GM12878 (cell line): ENCODE data around the gene ACD. TPM values are rescaled to one million over a fixed set of nuclear protein-coding genes. Genes with fewer than 3 reads are reported as not detected.

Experiments used
- ATAC-seq: fragments of 200-7000 bp; cut with Tn5 transposase; 3 replicates; pipeline ENCODE4 v1.9.1; 2020; ENCODE audit warnings: mild to moderate bottlenecking, moderate library complexity
- BruUV-seq: library from RNA; stranded (reverse); fragments of 400-500 nt; replicated peaks from 2 replicates; lab custom pipeline; 2021; lab: Mats Ljungman, UMichigan
- CTCF ChIA-PET: fragments of 300-600 bp; sonication (Branson Sonifier 250); formaldehyde crosslinking; extraction: SDS; loops from one replicate; lab custom pipeline; 2021; ENCODE audit warnings: inconsistent platforms; lab: Yijun Ruan, JAX
- POLR2A ChIA-PET: fragments of 350-600 bp; formaldehyde crosslinking; extraction: SDS; loops from one replicate; lab custom pipeline; 2021; ENCODE audit warnings: inconsistent platforms; lab: Charles Lee
- RAD21 ChIA-PET: fragments of 300-600 bp; sonication (Branson Sonifier 250); formaldehyde crosslinking; loops from one replicate; lab custom pipeline; 2023; ENCODE audit warnings: antibody characterized with exemption; ENCODE audit not compliant: unreplicated experiment; lab: Charles Lee
- SMC1A ChIA-PET: fragments of 300-600 bp; sonication (Branson Sonifier 250); formaldehyde crosslinking; loops from one replicate; lab custom pipeline; 2023; ENCODE audit not compliant: unreplicated experiment, uncharacterized antibody; lab: Charles Lee
- DNase-seq: peaks from one replicate; pipeline ENCODE4 v3.0.0-alpha.2; 2011; ENCODE audit warnings: low read depth, low spot score
- FAIRE-seq: peaks from 3 replicates; lab custom pipeline; 2011; peaks lifted over from hg19 to GRCh38; lab: Jason Lieb, UNC
- H2AFZ ChIP-seq: 2 replicates; pipeline ENCODE4 v1.6.0; 2011; ENCODE audit warnings: low read depth, low read length, control low read depth; ENCODE audit not compliant: control insufficient read depth
- H3K27ac ChIP-seq: 2 replicates; pipeline ENCODE4 v1.5.1; 2011; ENCODE audit warnings: control low read depth; ENCODE audit not compliant: control insufficient read depth, insufficient read depth
- H3K27me3 ChIP-seq, 2 experiments: replicated peaks in 1 of 2; 2 replicates each; pipeline versions ENCODE4 v1.6.0 to v1.6.1; 2011; ENCODE audit warnings: low read length in 1 of 2; ENCODE audit not compliant: control insufficient read depth in 2 of 2, insufficient read depth in 2 of 2
- H3K36me3 ChIP-seq, 2 experiments: 2 replicates each; pipeline ENCODE4 v1.5.1; 2011; ENCODE audit warnings: low read length in 1 of 2; ENCODE audit not compliant: control insufficient read depth in 2 of 2, insufficient read depth in 2 of 2
- H3K4me1 ChIP-seq: 2 replicates; pipeline ENCODE4 v1.6.1; 2011; ENCODE audit warnings: mild to moderate bottlenecking, low read length, moderate library complexity, mixed read lengths; ENCODE audit not compliant: control insufficient read depth, insufficient read depth
- H3K4me2 ChIP-seq: 2 replicates; pipeline ENCODE4 v1.6.0; 2011; ENCODE audit warnings: control low read depth; ENCODE audit not compliant: control insufficient read depth, insufficient read depth
- H3K4me3 ChIP-seq: fragments of 200-600 bp; sonication (generic); 2 replicates; pipeline ENCODE4 v1.5.1; 2016
- H3K79me2 ChIP-seq: 2 replicates; pipeline ENCODE4 v1.6.0; 2011; ENCODE audit warnings: low read length; ENCODE audit not compliant: control insufficient read depth, insufficient read depth
- H3K9ac ChIP-seq: 2 replicates; pipeline ENCODE4 v1.8.0; 2011; ENCODE audit warnings: low read length, control low read depth, mixed read lengths; ENCODE audit not compliant: control insufficient read depth, insufficient read depth
- H3K9me3 ChIP-seq: replicated peaks from 3 replicates; pipeline ENCODE4 v1.5.1; 2011; ENCODE audit warnings: mild to moderate bottlenecking, low read length; ENCODE audit not compliant: control insufficient read depth, insufficient read depth
- H4K20me1 ChIP-seq: 2 replicates; pipeline ENCODE4 v1.6.0; 2011; ENCODE audit not compliant: control insufficient read depth, insufficient read depth
- ASH2L ChIP-seq: fragments of 300-600, 200-600 bp; sonication (generic); IDR thresholded peaks from 2 replicates; pipeline ENCODE4 v1.6.1; 2017; ENCODE audit warnings: low read depth, mild to moderate bottlenecking, borderline replicate concordance
- ATF7 ChIP-seq: fragments of 450-650 bp; IDR thresholded peaks from 2 replicates; pipeline ENCODE4 v1.6.1; 2016; ENCODE audit warnings: low read depth, mild to moderate bottlenecking
- BCL11A ChIP-seq: IDR thresholded peaks from 2 replicates; pipeline ENCODE4 v1.6.1; 2011; ENCODE audit warnings: low read depth, low read length
- CEBPB ChIP-seq, 2 experiments: fragments of 150-350 bp in 1 of 2; IDR thresholded peaks; 2 replicates each; pipeline ENCODE4 v1.6.1; 2012 to 2014; ENCODE audit warnings: low read depth in 2 of 2, low read length in 2 of 2, borderline replicate concordance in 1 of 2, inconsistent platforms in 1 of 2
- ELK1 ChIP-seq: IDR thresholded peaks from 2 replicates; pipeline ENCODE4 v1.6.1; 2012; ENCODE audit warnings: low read depth, low read length, improper control_type of control experiment
- EZH2 ChIP-seq: IDR thresholded peaks from 2 replicates; pipeline ENCODE4 v1.6.1; 2012; ENCODE audit warnings: low read depth, mild to moderate bottlenecking, control low read depth, inconsistent platforms, low read length, borderline replicate concordance; ENCODE audit not compliant: control insufficient read depth
- RAD51 ChIP-seq: fragments of 450-650 bp; IDR thresholded peaks from 2 replicates; pipeline ENCODE4 v1.6.1; 2016; ENCODE audit warnings: moderate library complexity, mild to moderate bottlenecking, inconsistent platforms
- SKIL ChIP-seq: fragments of 450-650 bp; IDR thresholded peaks from 2 replicates; pipeline ENCODE4 v1.6.1; 2017; ENCODE audit warnings: mild to moderate bottlenecking, low read depth, inconsistent platforms; ENCODE audit not compliant: poor library complexity, severe bottlenecking
- SMC3 ChIP-seq: IDR thresholded peaks from 2 replicates; pipeline ENCODE4 v1.6.1; 2011; ENCODE audit warnings: low read length, improper control_type of control experiment, borderline replicate concordance
- SP1 ChIP-seq: IDR thresholded peaks from one replicate; pipeline ENCODE4 v1.6.1; 2011; ENCODE audit warnings: low read depth, low read length
- ZNF24 ChIP-seq: fragments of 450-650 bp; IDR thresholded peaks from 2 replicates; pipeline ENCODE4 v1.6.1; 2017; ENCODE audit warnings: antibody characterized with exemption, mild to moderate bottlenecking
- WGBS: methylation state at CpG from one replicate; pipeline ENCODE4 v1.1.6; 2016; ENCODE audit warnings: low lambda C conversion rate; ENCODE audit not compliant: insufficient replicate concordance, insufficient coverage; ENCODE audit errors: missing lambda C conversion rate; 5-methylcytosine and 5-hydroxymethylcytosine counted together
- in situ Hi-C: fragments of 300-500 bp; cut with MboI; formaldehyde crosslinking; loops from 9 replicates; pipeline ENCODE4 v1.14.3; 2018; ENCODE audit warnings: mixed read lengths
- intact Hi-C: fragments of 100-400 bp; cut with micrococcal nuclease; formaldehyde crosslinking; loops from one replicate; pipeline ENCODE4 v1.14.2; 2022; ENCODE audit not compliant: unreplicated experiment
- polyA plus RNA-seq, 11 experiments: library from polyadenylated mRNA; depleted of rRNA in 4 of 11; unstranded in 6 of 11; stranded (reverse) in 5 of 11; fragments of >200 nt; fragmentation: Nextera tagmentation in 4 of 11; fragmentation: Illumina TruSeq in 1 of 11; extraction: Ambion mirVana in 4 of 11; extraction: Trizol in 1 of 11; gene quantifications; 1 replicate in 1 of 11; 2 replicates in 10 of 11; pipeline versions ENCODE4 v1.2.1 to v1.2.3, GENCODE V29; 2011 to 2016; ENCODE audit warnings: inconsistent platforms in 2 of 11, missing spikeins in 2 of 11, low read depth in 1 of 11
- total RNA-seq, 4 experiments: library from RNA; depleted of rRNA in 3 of 4; stranded (reverse); fragments of >200 nt in 3 of 4; fragmentation: Illumina TruSeq in 1 of 4; extraction: Trizol in 1 of 4; gene quantifications; 2 replicates each; pipeline versions ENCODE4 v1.2.1 to v1.2.3, GENCODE V29; 2013 to 2021

Gene ACD
- total and polyA plus RNA-seq, 10 of the 15 experiments (the other 5 are each of a cell fraction or from before 2014, with no cell fraction given) = 2.9 to 46.7 (median 23.9) TPM

GRCh38 chr16:67675579-67675935, 15.5 kb upstream of the ACD start (continued):
- TF ChIP-seq ELK1 = no peak
- TF ChIP-seq ZNF24 = no peak
- no peak for TF ChIP-seq BCL11A
- TF ChIP-seq, all 136 proteins: peak for 0

- SMC1A ChIA-PET = interaction anchor here (0.7 kb wide), 1 partner anchor 128 kb away, joined by 3 read pairs; no protein-coding TSS in a partner anchor
- BruUV-seq = no TSS peak
- POLR2A ChIA-PET = no interaction called here
- Histone ChIP-seq H3K27ac (no peak overlapping the region), H3K9me3 (no peaks in the 10 kb centered on the region), H3K27me3 (no peaks in the 10 kb centered on the region), H3K9ac (no peak overlapping the region), H3K4me1 (peaks cover 5% of the 10 kb centered on the region), H3K36me3 (no peaks in the 10 kb centered on the region)
- ATAC-seq = no peak
- no peak for DNase-seq
- CTCF ChIA-PET = interaction anchor here (1.1 to 1.3 kb wide), 2 partner anchors 118 to 128 kb away, joined by 3 to 4 read pairs; no protein-coding TSS in a partner anchor
- no peak for TF ChIP-seq SP1
- TF ChIP-seq SKIL = no peak
- no peak for TF ChIP-seq EZH2
- no peak for TF ChIP-seq ATF7
- TF ChIP-seq CEBPB (IDR thresholded peaks at IDR 0.05; ENCODE audit: borderline replicate concordance in 1 of 2, low read depth in 2 of 2, low read length in 2 of 2) = no peak
- no peak for TF ChIP-seq RAD51
- TF ChIP-seq BCL11A = no peak
- TF ChIP-seq ASH2L = no peak
- TF ChIP-seq SMC3 = no peak
- TF ChIP-seq, all 136 proteins: peak for 0
- Histone ChIP-seq H3K79me2 (no peaks in the 10 kb centered on the region), H3K4me2 (no peak overlapping the region), H4K20me1 (no peaks in the 10 kb centered on the region), H2AFZ (no peak overlapping the region), H3K4me3 (no peak overlapping the region)
- WGBS = 91% methylated on average over 22 of the region's 28 CpGs
- no peak for FAIRE-seq
- intact Hi-C loops (loop anchor here (5.0 kb wide), 1 partner anchor 42 kb away; the partner anchor contains the start of gene GFOD2), in situ Hi-C loops (loop anchor here (5.0 kb wide), 1 partner anchor 252 kb away; no protein-coding TSS in a partner anchor)
- RAD21 ChIA-PET = interaction anchor here (2.8 to 3.1 kb wide), 2 partner anchors 132 to 141 kb away, joined by 18 to 19 read pairs; partner anchors contain the start of genes RANBP10 and TSNAXIP1
Measured at GRCh38 chr16:67674851-67675578, 15.0 kb upstream of the ACD start.
